ENCODE data around the gene WBP1. TPM values are rescaled to one million over a fixed set of nuclear protein-coding genes. Genes with fewer than 3 reads are reported as not detected.

The WBP1 gene
- total RNA-seq, 1 experiment from 2014 or later: 67.6 TPM

DNA sequence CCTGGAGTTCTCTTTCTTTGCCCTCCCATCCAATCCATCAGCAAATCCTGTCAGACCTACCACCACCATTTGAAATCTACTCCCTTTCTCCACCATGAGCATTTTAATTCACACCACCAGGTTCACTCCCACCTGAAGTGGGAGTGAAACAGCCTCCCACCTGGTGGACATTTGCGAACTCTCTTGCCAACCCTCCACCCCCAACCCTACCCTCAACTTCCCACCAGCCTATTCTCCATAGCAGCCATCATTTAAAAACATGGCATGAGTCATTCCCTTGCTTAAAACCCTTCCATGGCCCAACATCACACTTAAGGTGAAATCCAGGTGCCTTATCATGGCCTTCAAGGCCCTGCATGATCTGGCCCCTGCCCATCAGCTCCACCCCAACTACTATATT, 20.0 kb upstream of the WBP1 start:
- intact Hi-C loops (cut with micrococcal nuclease; ENCODE audit: unreplicated experiment) (no loop called here), in situ Hi-C loops (cut with HindIII; ENCODE audit: low pct_unique_long_range_greater_than_20kb, low sequenced_read_pairs) (no loop called here)
- no peak for DNase-seq (ENCODE audit: low read depth, low spot score)
- TF ChIP-seq POLR2AphosphoS5 (IDR thresholded peaks at IDR 0.05; ENCODE audit: low read depth, low read length): no peak
- TF ChIP-seq SIN3A (IDR thresholded peaks at IDR 0.05; ENCODE audit: borderline replicate concordance, insufficient read depth, low read depth, low read length): no peak
- TF ChIP-seq, protein P1, sequence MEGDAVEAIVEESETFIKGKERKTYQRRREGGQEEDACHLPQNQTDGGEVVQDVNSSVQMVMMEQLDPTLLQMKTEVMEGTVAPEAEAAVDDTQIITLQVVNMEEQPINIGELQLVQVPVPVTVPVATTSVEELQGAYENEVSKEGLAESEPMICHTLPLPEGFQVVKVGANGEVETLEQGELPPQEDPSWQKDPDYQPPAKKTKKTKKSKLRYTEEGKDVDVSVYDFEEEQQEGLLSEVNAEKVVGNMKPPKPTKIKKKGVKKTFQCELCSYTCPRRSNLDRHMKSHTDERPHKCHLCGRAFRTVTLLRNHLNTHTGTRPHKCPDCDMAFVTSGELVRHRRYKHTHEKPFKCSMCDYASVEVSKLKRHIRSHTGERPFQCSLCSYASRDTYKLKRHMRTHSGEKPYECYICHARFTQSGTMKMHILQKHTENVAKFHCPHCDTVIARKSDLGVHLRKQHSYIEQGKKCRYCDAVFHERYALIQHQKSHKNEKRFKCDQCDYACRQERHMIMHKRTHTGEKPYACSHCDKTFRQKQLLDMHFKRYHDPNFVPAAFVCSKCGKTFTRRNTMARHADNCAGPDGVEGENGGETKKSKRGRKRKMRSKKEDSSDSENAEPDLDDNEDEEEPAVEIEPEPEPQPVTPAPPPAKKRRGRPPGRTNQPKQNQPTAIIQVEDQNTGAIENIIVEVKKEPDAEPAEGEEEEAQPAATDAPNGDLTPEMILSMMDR (IDR thresholded peaks at IDR 0.05): no peak
- TF ChIP-seq TCF7L2 (IDR thresholded peaks at IDR 0.05; ENCODE audit: low read depth, low read length): no peak
- TF ChIP-seq, protein P2, sequence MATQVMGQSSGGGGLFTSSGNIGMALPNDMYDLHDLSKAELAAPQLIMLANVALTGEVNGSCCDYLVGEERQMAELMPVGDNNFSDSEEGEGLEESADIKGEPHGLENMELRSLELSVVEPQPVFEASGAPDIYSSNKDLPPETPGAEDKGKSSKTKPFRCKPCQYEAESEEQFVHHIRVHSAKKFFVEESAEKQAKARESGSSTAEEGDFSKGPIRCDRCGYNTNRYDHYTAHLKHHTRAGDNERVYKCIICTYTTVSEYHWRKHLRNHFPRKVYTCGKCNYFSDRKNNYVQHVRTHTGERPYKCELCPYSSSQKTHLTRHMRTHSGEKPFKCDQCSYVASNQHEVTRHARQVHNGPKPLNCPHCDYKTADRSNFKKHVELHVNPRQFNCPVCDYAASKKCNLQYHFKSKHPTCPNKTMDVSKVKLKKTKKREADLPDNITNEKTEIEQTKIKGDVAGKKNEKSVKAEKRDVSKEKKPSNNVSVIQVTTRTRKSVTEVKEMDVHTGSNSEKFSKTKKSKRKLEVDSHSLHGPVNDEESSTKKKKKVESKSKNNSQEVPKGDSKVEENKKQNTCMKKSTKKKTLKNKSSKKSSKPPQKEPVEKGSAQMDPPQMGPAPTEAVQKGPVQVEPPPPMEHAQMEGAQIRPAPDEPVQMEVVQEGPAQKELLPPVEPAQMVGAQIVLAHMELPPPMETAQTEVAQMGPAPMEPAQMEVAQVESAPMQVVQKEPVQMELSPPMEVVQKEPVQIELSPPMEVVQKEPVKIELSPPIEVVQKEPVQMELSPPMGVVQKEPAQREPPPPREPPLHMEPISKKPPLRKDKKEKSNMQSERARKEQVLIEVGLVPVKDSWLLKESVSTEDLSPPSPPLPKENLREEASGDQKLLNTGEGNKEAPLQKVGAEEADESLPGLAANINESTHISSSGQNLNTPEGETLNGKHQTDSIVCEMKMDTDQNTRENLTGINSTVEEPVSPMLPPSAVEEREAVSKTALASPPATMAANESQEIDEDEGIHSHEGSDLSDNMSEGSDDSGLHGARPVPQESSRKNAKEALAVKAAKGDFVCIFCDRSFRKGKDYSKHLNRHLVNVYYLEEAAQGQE (IDR thresholded peaks at IDR 0.05; ENCODE audit: insufficient read depth in 1 of 2, low read depth in 2 of 2, low read length in 1 of 2): no peak
- CTCF ChIA-PET: no interaction called here
- no peak for ATAC-seq
- H3K4me3 ChIP-seq (ENCODE audit: low read depth in 2 of 2, low read length in 2 of 2): no peak overlapping the region
- H3K4me1 ChIP-seq (ENCODE audit: control insufficient read depth, insufficient read depth, low read length): peaks cover 10% of the 10 kb centered on the region
- no peaks in the 10 kb centered on the region for H3K36me3 ChIP-seq (ENCODE audit: control insufficient read depth, insufficient read depth, low read length)
- POLR2A ChIA-PET: no interaction called here
- no TSS peak for BruUV-seq (replicated peaks)
- H3K27me3 ChIP-seq (ENCODE audit: control insufficient read depth, insufficient read depth, low read length): no peaks in the 10 kb centered on the region
- H3K9me3 ChIP-seq (ENCODE audit: control insufficient read depth, insufficient read depth, low read depth, low read length): no peaks in the 10 kb centered on the region
- H3K27ac ChIP-seq (ENCODE audit: low read length): no peak overlapping the region

DNA sequence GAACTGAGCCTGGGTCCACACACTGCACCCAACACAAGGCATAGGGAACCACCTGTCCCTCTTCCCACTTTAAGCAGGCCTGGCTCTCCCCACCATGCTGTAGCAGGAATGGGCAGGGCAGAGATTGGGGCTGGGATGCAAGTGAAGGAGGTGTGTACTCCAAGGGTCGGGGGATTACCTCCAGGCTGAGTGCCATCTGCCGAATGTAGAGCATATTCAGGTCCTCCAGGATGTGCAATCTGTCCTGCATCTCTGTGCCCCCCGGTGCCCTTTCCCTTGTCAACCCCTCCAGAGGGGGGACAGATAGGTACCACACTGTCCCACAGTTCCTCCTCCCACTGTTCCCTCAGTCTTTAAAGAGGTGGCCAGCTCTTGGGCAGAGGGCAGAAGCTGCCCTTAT, 18.9 kb upstream of the WBP1 start:
- Histone ChIP-seq H3K9me3 (ENCODE audit: control insufficient read depth, insufficient read depth, low read depth, low read length) (no peaks in the 10 kb centered on the region), H3K36me3 (ENCODE audit: control insufficient read depth, insufficient read depth, low read length) (no peaks in the 10 kb centered on the region), H3K27ac (ENCODE audit: low read length) (peak overlapping the region; percentile 90), H3K27me3 (ENCODE audit: control insufficient read depth, insufficient read depth, low read length) (no peaks in the 10 kb centered on the region), H3K4me3 (ENCODE audit: low read depth in 2 of 2, low read length in 2 of 2) (peak overlapping the region; percentile 67 to 93), H3K4me1 (ENCODE audit: control insufficient read depth, insufficient read depth, low read length) (peaks cover 10% of the 10 kb centered on the region)
- BruUV-seq (replicated peaks): no TSS peak
- no peak for DNase-seq (ENCODE audit: low read depth, low spot score)
- in situ Hi-C loops (cut with HindIII; ENCODE audit: low pct_unique_long_range_greater_than_20kb, low sequenced_read_pairs): no loop called here
- ChIA-PET CTCF (no interaction called here), POLR2A (interaction anchor here (1.5 kb wide), 1 partner anchor 18 kb away, joined by 3 read pairs; the partner anchor contains the start of genes C2orf81 and WDR54)
- intact Hi-C loops (cut with micrococcal nuclease; ENCODE audit: unreplicated experiment): no loop called here
- TF ChIP-seq, protein P1 (IDR thresholded peaks at IDR 0.05): no peak
- ATAC-seq: no peak
